ENCODE data around the gene LRRC15. TPM values are rescaled to one million over a fixed set of nuclear protein-coding genes. Genes with fewer than 3 reads are reported as not detected.
A peak's percentile ranks its signal among the peaks of the same experiment; 100 is the strongest.

LRRC15 gene
- total RNA-seq, 2 experiments from 2014 or later, result not detected

DNA sequence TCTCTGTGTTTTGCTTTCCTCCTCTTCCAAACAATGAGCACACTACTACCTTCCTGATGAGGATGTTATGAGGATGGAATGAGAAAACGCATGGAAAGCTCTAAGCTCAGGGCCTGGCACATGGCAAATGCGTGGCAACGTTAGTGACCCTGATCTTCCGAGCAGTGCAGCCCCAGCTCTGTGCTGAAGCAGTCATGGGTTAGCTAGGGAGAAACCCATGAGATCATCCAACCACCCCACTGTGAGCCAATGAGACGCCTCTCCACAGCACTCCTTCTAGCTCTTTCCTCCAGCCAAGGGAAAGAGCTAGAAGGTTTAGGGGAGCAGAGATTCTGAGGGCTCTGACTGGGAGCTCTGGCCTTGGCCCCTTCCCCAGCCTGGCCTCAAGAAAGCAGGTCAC lies 22.9 kb downstream of the LRRC15 start:
- ATAC-seq (ENCODE audit: low read depth) (no peak), DNase-seq (no peak)
- H3K27me3 Mint-ChIP-seq, result peaks cover 10% of the 10 kb centered on the region
- no peaks in the 10 kb centered on the region for H3K36me3 Mint-ChIP-seq
- H3K9me3 Mint-ChIP-seq, result no peaks in the 10 kb centered on the region
- POLR2A ChIA-PET, result interaction anchor here (0.7 to 0.8 kb wide), 2 partner anchors 50 to 59 kb away, joined by 3 read pairs; no protein-coding TSS in a partner anchor
- no peaks in the 10 kb centered on the region for H3K4me1 Mint-ChIP-seq
- no peak overlapping the region for H3K4me3 Mint-ChIP-seq
- H3K27ac Mint-ChIP-seq, result no peak overlapping the region

DNA sequence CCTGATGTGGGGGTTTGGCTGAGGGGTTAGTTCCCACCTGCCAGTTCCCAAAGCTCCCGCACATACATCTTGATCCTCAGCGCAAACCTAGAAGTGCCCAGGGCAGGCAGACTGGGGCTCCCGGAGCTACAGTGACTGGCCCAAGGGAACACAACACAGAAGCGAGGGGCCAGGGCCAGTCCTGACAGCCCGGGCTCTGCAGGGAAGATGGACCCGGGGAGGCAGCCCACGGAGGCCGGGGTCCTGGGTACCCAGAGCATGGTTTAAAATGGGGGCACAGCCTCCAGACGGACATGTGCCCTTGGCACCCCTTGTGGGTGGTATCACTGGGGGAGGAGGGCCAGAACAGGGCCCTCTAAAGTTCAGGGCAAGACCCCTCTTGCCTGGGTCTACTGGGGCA lies 23.5 kb downstream of the LRRC15 start:
- no peak overlapping the region for H3K4me3 Mint-ChIP-seq
- no peak for ATAC-seq (ENCODE audit: low read depth)
- peaks cover 10% of the 10 kb centered on the region for H3K27me3 Mint-ChIP-seq
- H3K27ac Mint-ChIP-seq, result no peak overlapping the region
- no peaks in the 10 kb centered on the region for H3K9me3 Mint-ChIP-seq
- H3K4me1 Mint-ChIP-seq, result no peaks in the 10 kb centered on the region
- POLR2A ChIA-PET, result interaction anchor here (0.8 kb wide), 1 partner anchor 50 kb away, joined by 3 read pairs; no protein-coding TSS in a partner anchor
- H3K36me3 Mint-ChIP-seq, result no peaks in the 10 kb centered on the region
- no peak for DNase-seq

DNA sequence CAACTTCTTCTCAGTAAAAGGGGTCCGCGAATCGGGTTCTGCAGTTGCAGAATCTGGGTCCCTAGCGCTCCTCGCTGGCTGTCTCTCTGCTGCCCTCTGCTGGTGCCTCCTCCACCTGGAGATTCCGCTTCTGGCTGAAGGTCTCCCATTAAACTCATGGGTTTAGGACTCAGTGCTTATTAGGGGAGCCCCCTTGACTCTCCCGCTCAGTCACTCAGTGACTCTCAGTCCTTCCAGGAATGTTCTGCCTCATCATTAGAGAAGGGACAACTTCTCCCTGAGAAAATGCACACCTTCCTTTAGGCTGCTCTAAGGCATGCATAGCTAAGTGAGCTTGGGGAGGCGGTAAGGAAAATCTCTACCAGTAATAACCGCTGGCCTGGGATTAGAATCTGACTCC lies 25.5 kb downstream of the LRRC15 start:
- ATAC-seq (ENCODE audit: low read depth) (peak; percentile 66), DNase-seq (peak; percentile 72)
- Mint-ChIP-seq H3K27me3 (peaks cover 10% of the 10 kb centered on the region), H3K27ac (no peak overlapping the region), H3K9me3 (no peaks in the 10 kb centered on the region), H3K4me1 (no peaks in the 10 kb centered on the region), H3K4me3 (no peak overlapping the region), H3K36me3 (no peaks in the 10 kb centered on the region)
- POLR2A ChIA-PET, result no interaction called here

DNA sequence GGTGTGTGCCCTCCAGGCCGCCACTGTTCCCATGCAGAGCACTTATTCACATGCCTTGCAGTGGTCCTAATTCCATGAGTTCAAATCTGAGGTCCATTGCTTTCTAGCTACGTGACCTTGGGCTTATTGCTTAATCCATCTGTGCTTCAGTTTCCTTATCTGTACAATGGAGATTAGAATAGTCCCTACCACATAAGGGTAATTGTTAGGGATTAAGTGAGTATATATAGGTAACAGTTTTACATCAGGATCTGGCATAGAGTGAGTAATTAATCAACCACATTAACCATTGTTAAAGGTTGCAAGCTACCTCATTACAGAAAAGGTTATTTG lies 26.0 kb downstream of the LRRC15 start:
- POLR2A ChIA-PET, result no interaction called here
- DNase-seq, result no peak
- H3K9me3 Mint-ChIP-seq, result no peaks in the 10 kb centered on the region
- no peak overlapping the region for H3K4me3 Mint-ChIP-seq
- peaks cover 10% of the 10 kb centered on the region for H3K27me3 Mint-ChIP-seq
- H3K27ac Mint-ChIP-seq, result no peak overlapping the region
- H3K4me1 Mint-ChIP-seq, result no peaks in the 10 kb centered on the region
- no peaks in the 10 kb centered on the region for H3K36me3 Mint-ChIP-seq
- no peak for ATAC-seq (ENCODE audit: low read depth)

DNA sequence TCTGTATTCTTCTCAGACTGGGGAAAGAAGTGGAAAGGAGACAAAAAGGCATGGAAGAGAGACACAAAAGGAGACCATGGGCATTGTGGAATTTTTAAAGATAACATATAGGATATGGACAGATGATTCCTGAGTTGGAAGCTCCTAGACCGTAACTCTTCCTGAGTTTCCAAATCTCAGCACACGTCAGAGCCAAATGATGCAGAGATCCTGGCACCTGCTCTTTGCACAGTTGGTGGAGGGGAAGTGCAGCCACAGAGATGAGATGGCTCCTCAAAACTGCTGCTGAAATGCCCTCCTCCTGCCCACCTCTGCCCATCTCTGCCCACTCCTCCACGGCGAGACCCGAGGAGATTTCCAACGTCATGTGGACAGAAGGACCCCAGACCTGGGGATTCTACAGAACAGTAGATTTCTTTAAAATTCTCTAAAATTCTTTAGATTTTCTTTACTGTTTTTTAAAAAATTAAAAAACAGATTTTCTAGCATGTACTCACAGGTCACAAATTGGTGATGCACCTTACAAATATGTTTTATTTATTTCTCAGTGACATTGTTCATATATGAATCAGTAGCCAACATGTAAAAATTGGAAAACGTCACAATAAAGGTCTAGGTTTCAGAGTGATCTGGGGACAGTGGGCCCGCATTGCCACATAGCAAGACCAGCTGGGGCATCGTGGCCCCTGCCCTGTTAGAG lies 26.5 kb downstream of the LRRC15 start:
- peaks cover 10% of the 10 kb centered on the region for H3K27me3 Mint-ChIP-seq
- POLR2A ChIA-PET, result no interaction called here
- no peak for ATAC-seq (ENCODE audit: low read depth)

DNA sequence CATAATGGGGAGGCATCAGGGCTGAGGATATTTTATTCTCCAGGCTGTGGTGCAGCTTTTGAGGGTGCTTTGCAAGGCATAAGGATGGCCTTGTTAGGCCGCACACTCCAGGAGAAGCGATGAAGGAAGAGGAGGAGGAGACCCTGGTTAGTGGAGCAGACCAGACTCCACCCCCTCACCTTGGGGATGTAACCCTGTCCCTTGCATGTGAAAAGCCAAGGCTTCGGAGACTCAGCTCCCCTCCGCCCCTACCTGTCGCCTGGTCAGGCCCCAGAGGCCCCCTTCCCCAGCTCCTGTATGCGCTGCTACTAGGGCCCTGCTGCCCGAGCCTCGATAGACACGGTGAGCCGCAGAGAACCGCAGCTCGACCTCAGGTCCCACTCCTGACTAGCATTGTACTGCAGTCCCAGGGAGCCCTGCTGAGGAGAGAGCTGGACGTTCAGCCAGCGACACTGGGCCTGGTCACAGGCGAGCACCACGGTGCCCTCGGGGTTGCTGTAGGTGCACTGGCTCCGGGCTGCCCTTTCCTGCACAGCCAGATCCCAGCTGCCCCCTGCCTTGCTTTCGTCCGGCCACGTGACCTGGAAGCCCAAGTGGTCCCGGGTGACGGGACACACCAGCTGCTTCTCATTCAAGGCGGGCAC lies 28.7 kb downstream of the LRRC15 start:
- Mint-ChIP-seq H3K36me3 (no peaks in the 10 kb centered on the region), H3K4me1 (no peaks in the 10 kb centered on the region), H3K27me3 (peaks cover 13% of the 10 kb centered on the region), H3K4me3 (no peak overlapping the region), H3K27ac (no peak overlapping the region), H3K9me3 (no peaks in the 10 kb centered on the region)
- ATAC-seq (ENCODE audit: low read depth), result no peak
- POLR2A ChIA-PET, result no interaction called here
- no peak for DNase-seq

More for the DNA sequence above, 26.5 kb downstream of the LRRC15 start:
- Mint-ChIP-seq H3K4me1 (no peaks in the 10 kb centered on the region), H3K36me3 (no peaks in the 10 kb centered on the region), H3K4me3 (no peak overlapping the region), H3K27ac (no peak overlapping the region), H3K9me3 (no peaks in the 10 kb centered on the region)
- no peak for DNase-seq

DNA sequence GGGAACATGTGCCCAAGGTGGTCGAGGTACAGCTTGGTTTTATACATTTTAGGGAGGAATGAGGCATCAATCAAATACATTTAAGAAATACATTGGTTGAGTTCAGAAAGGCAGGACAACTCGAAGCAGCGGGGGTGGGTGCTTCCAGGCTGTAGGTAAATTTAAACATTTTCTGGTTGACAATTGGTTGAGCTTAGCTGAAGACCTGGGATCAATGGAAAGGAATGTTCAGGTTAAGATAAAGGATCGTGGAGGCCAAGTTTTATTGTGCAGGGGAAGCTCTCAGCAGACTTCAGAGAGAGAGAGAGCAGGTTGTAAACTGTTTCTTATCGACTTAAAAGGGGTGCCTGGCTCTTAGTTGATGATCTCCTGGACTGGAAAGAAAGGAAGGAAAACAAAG lies 29.7 kb downstream of the LRRC15 start:
- H3K27ac Mint-ChIP-seq, result no peak overlapping the region
- no peak for DNase-seq
- no peaks in the 10 kb centered on the region for H3K36me3 Mint-ChIP-seq
- no peak for ATAC-seq (ENCODE audit: low read depth)
- POLR2A ChIA-PET, result no interaction called here
- peaks cover 13% of the 10 kb centered on the region for H3K27me3 Mint-ChIP-seq
- H3K4me1 Mint-ChIP-seq, result no peaks in the 10 kb centered on the region
- no peaks in the 10 kb centered on the region for H3K9me3 Mint-ChIP-seq
- H3K4me3 Mint-ChIP-seq, result no peak overlapping the region

DNA sequence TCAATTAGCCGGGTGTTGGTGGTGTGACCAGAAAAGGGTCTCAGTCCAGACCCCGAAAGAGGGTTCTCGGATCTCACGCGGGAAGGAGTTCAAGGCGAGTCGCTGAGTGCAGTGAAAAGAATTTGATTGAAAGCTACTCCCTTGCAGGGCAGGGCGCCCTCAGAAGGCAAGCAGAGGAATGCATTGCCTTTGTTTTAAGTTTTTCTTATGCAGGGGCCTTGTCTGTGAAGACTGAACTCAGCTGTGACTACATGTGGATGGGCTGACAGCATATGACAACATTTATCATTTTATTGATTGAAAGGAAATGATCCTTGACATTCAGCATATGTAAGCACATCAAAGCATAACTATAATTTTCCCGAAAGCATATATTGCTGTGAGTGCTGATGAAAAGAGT lies 30.2 kb downstream of the LRRC15 start:
- Mint-ChIP-seq H3K9me3 (no peaks in the 10 kb centered on the region), H3K4me3 (no peak overlapping the region), H3K27me3 (peaks cover 13% of the 10 kb centered on the region), H3K4me1 (no peaks in the 10 kb centered on the region), H3K36me3 (no peaks in the 10 kb centered on the region), H3K27ac (no peak overlapping the region)
- DNase-seq, result no peak
- no peak for ATAC-seq (ENCODE audit: low read depth)
- POLR2A ChIA-PET, result no interaction called here

DNA sequence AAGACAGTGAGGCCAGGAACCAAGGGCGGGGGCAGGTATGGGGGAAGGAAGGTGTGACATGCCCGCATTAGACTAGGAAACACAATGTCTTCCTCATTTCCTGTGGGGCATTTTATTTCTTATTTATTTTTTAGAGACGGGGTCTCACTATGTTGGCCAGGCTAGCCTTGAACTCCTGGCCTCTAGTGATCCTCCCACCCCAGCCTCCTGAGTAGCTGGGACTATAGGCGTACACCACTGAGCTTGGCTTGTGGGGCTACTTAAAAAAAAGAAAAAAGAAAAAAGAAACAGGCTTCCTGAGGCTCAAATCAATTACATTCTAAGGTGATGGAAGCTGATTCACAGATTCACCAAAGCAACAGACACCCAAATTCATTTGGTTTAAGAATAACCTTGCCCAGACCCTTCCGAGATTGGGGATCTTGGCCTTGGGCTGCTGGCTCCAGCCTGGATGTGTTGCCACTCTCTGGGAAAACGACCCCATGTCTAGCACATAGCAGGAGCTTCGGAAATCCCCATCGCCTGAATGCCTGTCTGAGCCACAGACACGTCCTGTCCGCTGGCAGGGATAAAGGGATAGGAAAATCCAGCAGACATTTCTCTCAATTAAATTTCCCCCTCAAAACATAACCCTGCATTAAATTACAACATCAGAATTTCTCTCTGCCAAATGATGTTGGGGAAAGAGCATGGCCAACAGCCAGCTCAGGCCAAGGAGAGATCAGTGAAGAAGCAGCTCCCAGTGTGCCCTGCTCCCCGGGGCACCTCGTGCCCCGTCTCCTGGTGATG lies 31.4 kb downstream of the LRRC15 start:
- Mint-ChIP-seq H3K27ac (no peak overlapping the region), H3K36me3 (no peaks in the 10 kb centered on the region), H3K4me3 (no peak overlapping the region), H3K27me3 (peaks cover 18% of the 10 kb centered on the region), H3K9me3 (no peaks in the 10 kb centered on the region), H3K4me1 (peaks cover 5% of the 10 kb centered on the region)
- no peak for ATAC-seq (ENCODE audit: low read depth)
- DNase-seq, result no peak
- POLR2A ChIA-PET, result no interaction called here

DNA sequence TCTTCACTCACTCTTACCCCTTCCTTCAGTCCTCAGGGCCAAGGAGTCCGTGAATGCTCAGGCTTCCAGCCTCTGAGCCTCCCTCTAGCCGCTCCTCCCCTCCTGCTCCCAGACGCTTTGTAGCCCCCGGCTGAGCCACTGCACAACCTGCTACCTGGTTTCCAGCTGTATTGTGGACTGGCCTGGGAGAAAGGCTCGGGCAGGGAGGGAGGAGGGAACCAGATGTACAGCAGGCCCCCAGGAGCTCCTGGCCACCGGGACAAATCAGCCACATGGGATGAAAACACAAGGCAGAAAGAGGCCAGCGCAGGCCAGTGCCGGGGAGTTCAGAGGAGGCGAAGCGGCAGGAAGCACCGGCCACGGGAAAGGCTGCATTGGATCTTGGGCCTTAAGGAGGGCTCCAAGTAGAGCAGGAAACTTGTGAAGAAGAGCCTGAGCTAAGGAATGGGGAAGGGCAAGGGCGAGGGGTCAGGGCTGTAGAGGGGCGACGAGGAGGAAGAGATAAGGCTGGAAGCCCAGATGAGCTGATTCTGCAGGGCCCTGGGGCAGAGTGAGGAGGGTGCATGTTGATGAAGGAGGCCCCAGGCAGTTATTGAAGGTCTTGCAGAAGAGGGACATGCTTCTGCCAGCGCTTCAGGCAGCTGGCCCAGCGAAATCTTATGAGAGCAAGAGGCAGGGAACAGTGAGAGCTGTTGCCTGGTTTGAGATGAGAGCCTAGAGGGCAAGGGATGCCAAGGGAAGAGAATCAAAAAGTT lies 32.8 kb downstream of the LRRC15 start:
- Mint-ChIP-seq H3K9me3 (no peaks in the 10 kb centered on the region), H3K27me3 (peaks cover 17% of the 10 kb centered on the region), H3K4me1 (peaks cover 5% of the 10 kb centered on the region), H3K27ac (no peak overlapping the region), H3K36me3 (no peaks in the 10 kb centered on the region), H3K4me3 (no peak overlapping the region)
- DNase-seq (no peak), ATAC-seq (ENCODE audit: low read depth) (no peak)
- POLR2A ChIA-PET, result interaction anchor here (1.1 kb wide), 1 partner anchor 248 kb away, joined by 3 read pairs; no protein-coding TSS in a partner anchor

DNA sequence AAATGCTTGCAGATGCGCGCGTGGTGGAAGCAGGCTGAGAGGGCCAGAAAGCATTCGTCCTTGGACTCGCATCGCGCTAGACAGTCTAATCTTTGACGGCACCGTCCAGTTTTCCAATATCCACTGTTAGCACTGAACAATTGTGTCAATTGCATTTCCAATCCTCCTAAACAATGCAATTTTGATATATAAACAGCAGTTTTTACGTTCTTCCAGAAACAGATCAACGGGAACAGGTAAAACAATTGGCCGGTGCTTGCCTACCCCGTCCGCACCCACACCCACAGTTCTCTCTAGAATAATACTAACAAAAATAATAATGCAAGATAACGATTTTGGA lies 35.6 kb downstream of the LRRC15 start:
- Mint-ChIP-seq H3K4me1 (peaks cover 5% of the 10 kb centered on the region), H3K27me3 (peaks cover 20% of the 10 kb centered on the region), H3K9me3 (no peaks in the 10 kb centered on the region), H3K36me3 (no peaks in the 10 kb centered on the region), H3K4me3 (peak overlapping the region; percentile 83), H3K27ac (no peak overlapping the region)
- DNase-seq (no peak), ATAC-seq (ENCODE audit: low read depth) (no peak)
- POLR2A ChIA-PET, result interaction anchor here (1.1 to 1.2 kb wide), 2 partner anchors 63 to 65 kb away, joined by 3 to 4 read pairs; no protein-coding TSS in a partner anchor

DNA sequence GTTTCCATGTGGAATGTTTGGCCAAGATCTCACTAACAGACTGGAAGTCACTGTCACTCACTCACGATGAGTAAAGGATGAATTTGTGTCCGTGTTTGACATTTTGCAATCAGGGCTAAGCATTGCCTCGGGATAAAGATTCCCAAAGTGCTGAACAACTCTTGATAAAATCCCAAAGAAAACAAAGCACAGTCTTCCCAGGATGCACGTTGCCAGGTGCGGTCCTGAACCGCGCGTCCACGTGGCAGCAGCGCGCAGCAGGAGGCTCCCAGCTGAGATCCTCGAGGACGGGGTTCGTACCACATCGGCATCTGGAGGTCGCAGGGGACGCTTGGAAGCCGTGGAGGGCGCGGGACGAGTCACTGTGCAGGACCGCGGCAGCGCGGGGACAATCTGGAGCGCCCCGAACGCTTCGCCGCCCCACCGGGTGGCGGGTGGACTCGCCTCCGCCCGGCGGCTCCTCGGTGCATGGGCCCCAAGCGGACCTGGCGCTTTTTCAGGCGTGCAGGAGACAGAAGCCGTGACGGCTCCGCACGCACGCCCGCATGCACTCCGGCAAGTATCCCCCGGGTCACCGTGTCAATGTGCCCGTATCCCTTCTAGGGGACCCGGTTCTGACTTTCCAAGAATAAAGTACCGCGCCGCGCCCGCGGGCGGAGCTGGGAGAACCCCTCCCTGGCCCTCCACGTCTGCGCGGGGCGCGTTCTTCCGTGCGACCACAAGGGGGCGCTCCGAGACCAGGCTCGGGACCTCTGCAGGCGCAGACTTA lies 36.1 kb downstream of the LRRC15 start:
- Mint-ChIP-seq H3K27ac (no peak overlapping the region), H3K4me3 (peak overlapping the region; percentile 83), H3K4me1 (peaks cover 5% of the 10 kb centered on the region), H3K36me3 (no peaks in the 10 kb centered on the region), H3K27me3 (peaks cover 20% of the 10 kb centered on the region), H3K9me3 (no peaks in the 10 kb centered on the region)
- DNase-seq (peak; percentile 94), ATAC-seq (ENCODE audit: low read depth) (peak; percentile 96)
- POLR2A ChIA-PET, result interaction anchor here (1.1 to 1.2 kb wide), 2 partner anchors 63 to 65 kb away, joined by 3 to 4 read pairs; no protein-coding TSS in a partner anchor

DNA sequence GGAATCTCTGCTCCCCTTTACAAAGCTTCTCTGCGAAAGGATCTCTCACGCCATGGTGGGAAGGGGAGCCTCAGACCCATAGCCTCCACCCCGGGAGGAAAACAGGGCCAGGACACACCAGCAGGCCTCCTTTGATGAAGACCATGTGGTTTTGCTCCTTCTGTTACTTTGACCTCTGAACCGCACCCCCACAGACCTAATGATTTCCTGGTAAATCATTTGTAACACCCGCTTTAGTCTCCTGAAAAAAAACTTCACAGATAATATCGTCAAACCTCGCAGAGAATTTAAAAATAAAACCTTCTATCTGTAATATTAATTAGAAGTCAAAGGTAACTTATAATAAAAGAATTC lies 36.7 kb downstream of the LRRC15 start:
- DNase-seq (no peak), ATAC-seq (ENCODE audit: low read depth) (no peak)
- POLR2A ChIA-PET, result no interaction called here
- Mint-ChIP-seq H3K9me3 (no peaks in the 10 kb centered on the region), H3K27ac (no peak overlapping the region), H3K4me1 (peaks cover 5% of the 10 kb centered on the region), H3K27me3 (peaks cover 20% of the 10 kb centered on the region), H3K36me3 (no peaks in the 10 kb centered on the region), H3K4me3 (peak overlapping the region; percentile 16)
